ENCODE measurements around the gene NRG2.

Gene NRG2

GRCh38 chr5:139851558-139851957 is 191.5 kb downstream of the NRG2 start:
- no peak for DNase-seq

GRCh38 chr5:139850423-139851016 is 192.6 kb downstream of the NRG2 start:
- DNase-seq, result no peak

GRCh38 chr5:139849942-139850341 is 193.2 kb downstream of the NRG2 start:
- DNase-seq, result no peak

GRCh38 chr5:139849501-139849900 is 193.6 kb downstream of the NRG2 start:
- no peak for DNase-seq

GRCh38 chr5:139848508-139849100 is 194.5 kb downstream of the NRG2 start:
- no peak for DNase-seq

- peak; percentile 3 for DNase-seq
Measured at GRCh38 chr5:139847790-139848507, 195.2 kb downstream of the NRG2 start.

- no peak for DNase-seq
Measured at GRCh38 chr5:139847091-139847490, 196.0 kb downstream of the NRG2 start.

- no peak for DNase-seq
Measured at GRCh38 chr5:139845846-139846681, 197.0 kb downstream of the NRG2 start.

GRCh38 chr5:139844472-139845145 is 198.5 kb downstream of the NRG2 start:
- DNase-seq, result peak; percentile 39

GRCh38 chr5:139843991-139844390 is 199.1 kb downstream of the NRG2 start:
- no peak for DNase-seq

- DNase-seq, result no peak
Measured at GRCh38 chr5:139842321-139842720, 200.8 kb downstream of the NRG2 start.

GRCh38 chr5:139841549-139841948 is 201.6 kb downstream of the NRG2 start:
- DNase-seq, result no peak

- no peak for DNase-seq
Measured at GRCh38 chr5:139839918-139840317, 203.2 kb downstream of the NRG2 start.

GRCh38 chr5:139839232-139839815 is 203.8 kb downstream of the NRG2 start:
- DNase-seq, result no peak

- DNase-seq, result no peak
Measured at GRCh38 chr5:139838381-139839197, 204.5 kb downstream of the NRG2 start.

GRCh38 chr5:139837711-139838380 is 205.3 kb downstream of the NRG2 start:
- DNase-seq, result no peak

- DNase-seq, result no peak
Measured at GRCh38 chr5:139836469-139837208, 206.5 kb downstream of the NRG2 start.

- no peak for DNase-seq
Measured at GRCh38 chr5:139835656-139836055, 207.4 kb downstream of the NRG2 start.

GRCh38 chr5:139833525-139833924 is 209.6 kb downstream of the NRG2 start:
- DNase-seq, result no peak

GRCh38 chr5:139831624-139832023 is 211.5 kb downstream of the NRG2 start:
- no peak for DNase-seq
